HG03442 (cell line): ENCODE data around the gene ETFA.

Experiments
- ATAC-seq: cut with Tn5 transposase; IDR thresholded peaks from one replicate; pipeline ENCODE4 v1.9.1; 2021; ENCODE audit warnings: mild to moderate bottlenecking, moderate library complexity; ENCODE audit not compliant: unreplicated experiment

ETFA gene

GRCh38 chr15:76340803-76341365 is 29.6 kb upstream of the ETFA start:
- ATAC-seq = no peak

DNA sequence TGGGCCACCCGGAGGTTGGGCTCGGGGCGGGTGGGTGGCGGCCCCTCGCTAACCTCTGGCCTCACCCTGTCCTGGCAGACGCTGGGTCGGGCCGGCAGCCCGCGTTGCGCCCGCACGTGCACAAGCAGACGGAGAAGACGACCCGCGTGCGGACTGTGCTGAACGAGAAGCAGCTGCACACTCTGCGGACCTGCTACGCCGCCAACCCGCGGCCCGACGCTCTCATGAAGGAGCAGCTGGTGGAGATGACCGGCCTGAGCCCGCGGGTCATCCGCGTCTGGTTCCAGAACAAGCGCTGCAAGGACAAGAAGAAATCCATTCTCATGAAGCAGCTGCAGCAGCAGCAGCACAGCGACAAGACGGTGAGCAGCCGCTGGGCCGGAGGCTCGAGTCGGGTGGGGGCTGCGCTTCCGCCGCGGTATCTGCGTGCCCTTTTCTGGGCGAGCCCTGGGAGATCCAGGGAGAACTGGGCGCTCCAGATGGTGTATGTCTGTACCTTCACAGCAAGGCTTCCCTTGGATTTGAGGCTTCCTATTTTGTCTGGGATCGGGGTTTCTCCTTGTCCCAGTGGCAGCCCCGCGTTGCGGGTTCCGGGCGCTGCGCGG is 29.0 kb upstream of the ETFA start:
- ATAC-seq = no peak

GRCh38 chr15:76339305-76340197 is 28.3 kb upstream of the ETFA start:
- ATAC-seq = no peak

- ATAC-seq = no peak
Observed at GRCh38 chr15:76338486-76339304, 27.4 kb upstream of the ETFA start.

GRCh38 chr15:76337696-76338485 is 26.6 kb upstream of the ETFA start:
- ATAC-seq = no peak

- ATAC-seq = no peak
Observed at GRCh38 chr15:76337059-76337695, 25.9 kb upstream of the ETFA start.

- peak; percentile 51 for ATAC-seq
Observed at GRCh38 chr15:76336254-76337058, 25.2 kb upstream of the ETFA start, which contains the start of gene ISL2. TSS of gene ISL2 (plus strand) at chr15:76336773. CDS start at chr15:76336884, 111 bp downstream.

GRCh38 chr15:76335307-76336253 is 24.3 kb upstream of the ETFA start:
- no peak for ATAC-seq

DNA sequence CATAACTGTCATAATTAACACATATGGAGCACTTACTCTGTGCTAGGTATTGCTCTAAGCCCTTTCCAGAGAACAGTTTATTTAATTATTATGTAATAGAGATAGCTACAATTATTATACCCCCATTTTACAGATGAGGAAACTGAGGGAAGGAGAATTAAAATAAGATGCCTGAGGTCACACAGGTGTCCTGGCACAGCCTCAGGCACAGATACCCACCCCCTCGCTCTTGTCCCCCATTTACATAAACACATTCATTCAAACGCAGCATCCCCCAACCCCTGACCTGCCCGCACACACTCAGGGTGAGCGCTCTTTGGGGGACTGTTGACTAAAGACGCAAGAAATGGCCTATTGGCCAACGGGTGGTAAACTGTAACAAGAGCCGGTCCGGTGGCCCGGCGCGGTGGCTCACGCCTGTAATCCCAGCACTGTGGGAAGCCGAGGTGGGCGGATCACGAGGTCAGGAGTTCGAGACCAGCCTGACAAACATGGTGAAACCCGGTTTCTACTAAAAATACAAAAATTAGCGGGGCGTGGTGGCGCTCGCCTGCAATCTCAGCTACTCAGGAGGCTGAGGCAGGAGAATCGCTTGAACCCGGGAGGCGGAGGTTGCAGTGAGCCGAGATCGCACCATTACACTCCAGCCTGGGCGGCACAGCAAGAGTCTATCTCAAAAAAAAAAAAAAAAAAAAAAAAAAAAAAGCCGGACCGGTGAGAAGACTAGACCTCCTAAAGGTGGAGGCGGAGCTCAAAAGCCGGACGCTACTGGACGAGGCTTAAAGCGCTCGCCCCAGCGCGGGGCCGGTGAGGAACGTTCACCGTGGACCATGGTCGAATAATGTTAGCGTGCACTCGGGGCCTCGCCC is 23.4 kb upstream of the ETFA start:
- no peak for ATAC-seq

DNA sequence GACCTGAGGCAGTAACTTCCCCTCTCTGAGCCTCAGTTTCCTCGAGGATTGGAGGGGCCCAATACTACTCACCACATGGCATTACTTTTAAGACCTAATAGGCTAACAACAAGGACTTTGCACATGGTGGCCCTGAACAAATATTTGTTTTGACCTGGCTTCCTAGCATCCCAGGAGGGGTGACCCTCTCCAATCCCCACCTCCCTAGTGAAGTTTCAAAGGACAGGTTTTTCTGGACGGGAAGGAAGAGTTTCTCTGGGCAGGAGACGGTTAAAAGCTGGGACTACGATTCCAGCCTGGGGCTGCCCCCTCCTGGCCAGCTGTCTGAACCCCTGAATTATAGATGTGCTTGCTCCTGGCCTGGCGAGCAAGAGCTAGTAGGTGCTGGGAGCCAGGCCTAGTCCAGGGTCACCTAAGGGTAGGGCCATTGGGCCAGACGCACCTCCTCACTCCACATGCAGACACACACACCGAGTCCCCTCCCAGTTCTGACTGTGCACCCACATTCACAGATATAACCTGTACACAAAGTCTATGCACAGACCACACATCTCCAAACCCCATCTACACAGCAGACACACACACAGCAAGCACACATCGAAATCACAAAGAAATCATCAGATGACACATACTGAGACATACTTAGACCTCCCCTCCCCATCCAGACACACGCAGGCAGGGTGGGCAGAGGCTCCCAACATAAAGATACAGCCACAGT is 22.6 kb upstream of the ETFA start:
- ATAC-seq = no peak

DNA sequence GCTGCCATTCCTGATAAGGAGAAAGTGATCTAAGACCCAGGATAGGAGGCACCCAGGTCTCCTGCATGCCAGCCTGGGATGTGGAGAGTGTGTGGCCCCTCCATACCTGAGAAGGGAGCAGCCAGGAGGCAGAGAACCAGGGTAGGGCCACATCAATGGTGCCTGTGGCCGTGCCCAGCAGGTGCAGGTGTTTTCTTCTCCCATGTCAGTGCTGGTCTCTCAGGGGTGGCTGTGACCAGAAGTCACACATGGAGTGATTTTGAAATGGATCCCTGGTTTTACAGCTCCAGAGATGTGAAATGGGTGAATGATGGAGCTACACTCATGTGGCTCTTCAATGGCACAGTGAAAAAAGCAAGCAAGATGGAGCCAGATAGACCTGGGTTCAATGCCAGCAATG is 22.0 kb upstream of the ETFA start:
- no peak for ATAC-seq

GRCh38 chr15:76332796-76333195 is 21.5 kb upstream of the ETFA start:
- ATAC-seq = no peak

GRCh38 chr15:76330080-76330680 is 18.9 kb upstream of the ETFA start:
- ATAC-seq = no peak

DNA sequence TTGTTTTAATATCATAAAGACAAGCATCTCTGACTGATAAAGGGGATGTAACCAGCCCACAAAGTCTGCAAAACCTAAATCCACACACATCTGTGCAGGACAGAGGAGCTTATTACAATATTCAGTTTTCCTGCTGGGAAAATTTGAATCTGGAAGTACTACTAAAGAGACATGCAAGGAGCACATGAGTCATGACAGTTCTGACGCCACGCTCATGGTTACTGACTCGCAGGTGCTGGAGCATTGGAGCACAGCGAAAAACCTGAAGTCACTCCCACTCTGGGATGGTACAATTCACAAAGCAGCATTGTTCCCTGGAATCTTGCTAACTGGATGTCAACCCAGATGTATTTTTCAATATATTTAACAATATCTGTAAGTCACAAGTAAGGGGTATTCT is 17.7 kb upstream of the ETFA start:
- ATAC-seq = no peak

- no peak for ATAC-seq
Observed at GRCh38 chr15:76328106-76328696, 16.9 kb upstream of the ETFA start.
